ENCODE measurements around the gene FASTKD2. TPM values are rescaled to one million over a fixed set of nuclear protein-coding genes. Genes with fewer than 3 reads are reported as not detected.

FASTKD2 gene
- total RNA-seq, 1 donor from 2014 or later = 23.3 TPM

DNA sequence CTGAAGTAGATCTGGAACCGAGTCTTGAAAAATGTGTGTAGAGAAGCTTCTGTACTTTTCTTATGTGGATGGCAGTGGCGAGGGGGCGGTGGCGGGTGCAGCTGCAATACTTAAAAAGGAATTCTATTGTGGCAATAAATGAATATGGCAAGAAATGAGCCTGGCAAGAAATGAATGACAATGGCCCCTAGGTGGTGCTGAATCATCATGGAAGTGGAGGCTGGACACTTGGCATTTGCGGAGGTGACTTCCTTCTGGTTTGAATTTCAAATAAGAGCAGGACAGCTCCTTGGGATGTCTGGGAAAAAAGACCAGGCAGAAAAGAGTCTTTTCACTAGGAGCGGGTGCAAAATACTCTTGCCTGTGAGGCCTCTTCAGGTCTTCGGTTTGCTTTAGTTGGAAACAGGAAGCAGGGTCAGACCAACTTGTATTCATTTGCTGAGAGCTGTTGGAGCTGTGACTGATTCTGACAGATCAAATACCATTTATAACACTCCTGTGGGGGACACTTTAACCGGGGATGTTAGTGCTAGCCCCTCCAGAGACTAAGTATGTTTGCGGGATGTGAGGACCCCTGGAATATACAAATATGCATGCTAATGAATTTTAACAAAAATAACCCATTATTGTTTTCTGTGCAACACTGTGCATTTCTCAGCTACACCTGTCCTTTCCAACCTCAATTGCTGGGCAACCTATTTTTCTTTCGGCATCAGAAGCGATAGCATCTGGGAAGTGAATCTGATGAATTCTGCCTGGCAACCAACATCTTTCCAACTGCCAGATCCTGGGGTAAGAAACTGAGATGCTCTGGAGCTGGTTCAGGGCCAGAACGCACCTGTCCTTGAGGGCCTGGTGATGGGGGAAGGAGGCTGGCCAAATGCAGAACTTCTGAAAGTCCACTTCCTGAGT is 35.4 kb downstream of the FASTKD2 start:
- TF ChIP-seq, protein P1, sequence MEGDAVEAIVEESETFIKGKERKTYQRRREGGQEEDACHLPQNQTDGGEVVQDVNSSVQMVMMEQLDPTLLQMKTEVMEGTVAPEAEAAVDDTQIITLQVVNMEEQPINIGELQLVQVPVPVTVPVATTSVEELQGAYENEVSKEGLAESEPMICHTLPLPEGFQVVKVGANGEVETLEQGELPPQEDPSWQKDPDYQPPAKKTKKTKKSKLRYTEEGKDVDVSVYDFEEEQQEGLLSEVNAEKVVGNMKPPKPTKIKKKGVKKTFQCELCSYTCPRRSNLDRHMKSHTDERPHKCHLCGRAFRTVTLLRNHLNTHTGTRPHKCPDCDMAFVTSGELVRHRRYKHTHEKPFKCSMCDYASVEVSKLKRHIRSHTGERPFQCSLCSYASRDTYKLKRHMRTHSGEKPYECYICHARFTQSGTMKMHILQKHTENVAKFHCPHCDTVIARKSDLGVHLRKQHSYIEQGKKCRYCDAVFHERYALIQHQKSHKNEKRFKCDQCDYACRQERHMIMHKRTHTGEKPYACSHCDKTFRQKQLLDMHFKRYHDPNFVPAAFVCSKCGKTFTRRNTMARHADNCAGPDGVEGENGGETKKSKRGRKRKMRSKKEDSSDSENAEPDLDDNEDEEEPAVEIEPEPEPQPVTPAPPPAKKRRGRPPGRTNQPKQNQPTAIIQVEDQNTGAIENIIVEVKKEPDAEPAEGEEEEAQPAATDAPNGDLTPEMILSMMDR (IDR thresholded peaks at IDR 0.05) = peak; percentile 27 to 64 (median 62)
- TF ChIP-seq POLR2AphosphoS5 (IDR thresholded peaks at IDR 0.05; ENCODE audit: insufficient read depth in 1 of 2, low read depth in 1 of 2) = no peak
- Histone ChIP-seq H3K4me1 (peaks cover 4% of the 10 kb centered on the region), H3K4me3 (no peak overlapping the region), H3K27ac (no peak overlapping the region), H3K27me3 (no peaks in the 10 kb centered on the region), H3K9me3 (no peaks in the 10 kb centered on the region), H3K36me3 (no peaks in the 10 kb centered on the region)
- intact Hi-C loops (cut with DNase I) = loop anchor here (10.0 kb wide), 1 partner anchor 184 kb away; no protein-coding TSS in a partner anchor
- no peak for DNase-seq (ENCODE audit: extremely low spot score in 2 of 2)

DNA sequence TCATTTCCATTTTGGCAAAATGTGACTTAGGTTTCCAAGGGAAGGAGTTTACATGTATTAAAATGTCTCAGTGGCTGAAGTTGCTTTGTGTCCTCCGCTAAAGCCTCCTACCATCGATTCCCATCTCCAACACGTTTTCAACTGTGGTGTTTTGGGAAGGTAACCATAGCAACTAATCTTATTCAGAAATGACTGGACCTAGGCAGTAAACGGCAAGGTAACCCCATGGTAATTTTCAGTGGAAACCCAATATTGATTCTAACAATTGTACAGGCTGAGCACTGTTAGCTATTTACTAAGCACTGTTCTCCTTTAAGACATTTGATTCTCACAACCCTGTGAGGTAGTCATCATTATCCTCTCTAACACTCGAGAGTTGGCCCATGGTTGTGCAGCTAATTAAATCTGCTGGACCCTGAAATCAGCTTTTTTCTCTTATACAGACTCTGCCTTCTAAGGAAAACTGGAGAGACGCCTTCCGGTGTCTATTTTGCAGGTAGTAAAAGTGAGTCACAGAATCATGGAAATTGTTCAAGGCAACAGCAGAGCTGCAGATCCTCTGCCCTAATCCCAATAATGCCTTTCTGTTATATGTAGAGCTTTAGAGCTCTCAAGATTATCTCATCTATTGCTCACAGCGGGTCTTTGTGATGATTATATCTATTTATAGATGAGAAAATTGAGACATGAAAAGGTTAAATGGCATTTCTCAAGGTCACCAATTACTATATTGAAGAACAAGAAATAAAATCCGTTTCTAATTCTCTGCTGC is 36.2 kb downstream of the FASTKD2 start:
- DNase-seq (ENCODE audit: extremely low spot score in 2 of 2) = no peak
- H3K9me3 ChIP-seq = no peaks in the 10 kb centered on the region
- H3K4me3 ChIP-seq = no peak overlapping the region
- H3K4me1 ChIP-seq = peaks cover 4% of the 10 kb centered on the region
- intact Hi-C loops (cut with DNase I) = loop anchor here (10.0 kb wide), 1 partner anchor 183 kb away; no protein-coding TSS in a partner anchor
- no peaks in the 10 kb centered on the region for H3K27me3 ChIP-seq
- H3K27ac ChIP-seq = no peak overlapping the region
- H3K36me3 ChIP-seq = no peaks in the 10 kb centered on the region
- TF ChIP-seq, protein P1 (IDR thresholded peaks at IDR 0.05) = no peak
- TF ChIP-seq POLR2A (IDR thresholded peaks at IDR 0.05) = no peak
- TF ChIP-seq POLR2AphosphoS5 (IDR thresholded peaks at IDR 0.05; ENCODE audit: insufficient read depth in 1 of 2, low read depth in 1 of 2) = no peak

DNA sequence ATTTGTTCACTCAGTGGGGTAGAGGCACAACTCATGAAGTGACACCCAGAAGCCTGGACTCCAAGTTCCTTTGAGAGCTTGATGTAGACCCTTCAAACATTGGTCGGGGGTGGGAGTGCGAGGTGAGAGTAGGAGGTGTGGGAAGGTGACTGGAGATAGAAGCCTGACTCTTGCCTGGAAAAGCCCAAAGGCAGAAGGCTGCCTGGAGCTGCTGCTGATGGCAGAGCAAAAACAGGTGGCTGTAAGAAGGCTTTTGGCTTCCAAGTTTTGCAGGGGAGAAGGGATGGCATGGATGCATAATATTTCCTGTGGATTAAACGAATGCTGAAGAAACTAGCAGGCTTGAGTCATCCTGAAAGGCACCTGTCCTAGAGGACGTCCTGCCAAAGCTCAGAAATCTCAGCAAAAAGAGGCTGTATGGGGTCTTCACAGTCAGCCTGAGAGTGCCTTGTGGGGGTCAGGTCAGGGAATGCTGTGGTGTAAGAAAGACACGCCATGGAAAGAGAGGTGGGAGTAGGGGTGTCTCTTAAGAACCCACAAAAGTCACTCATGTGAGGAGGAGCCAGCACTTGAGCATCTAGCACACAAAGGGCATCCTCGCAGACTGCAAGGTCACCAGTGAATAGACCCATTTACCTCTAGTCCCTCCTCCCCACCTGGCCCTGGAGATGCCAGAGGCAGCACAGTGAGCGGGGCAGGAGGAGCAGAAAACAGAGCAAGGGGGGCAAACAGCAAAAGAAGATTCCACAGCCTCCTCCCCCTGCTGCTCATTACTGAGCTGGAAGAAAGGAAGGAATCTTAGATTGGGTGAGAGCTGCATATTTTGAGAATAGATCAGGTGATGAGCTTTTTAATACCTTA is 37.5 kb downstream of the FASTKD2 start:
- Histone ChIP-seq H3K9me3 (no peaks in the 10 kb centered on the region), H3K4me1 (peaks cover 4% of the 10 kb centered on the region), H3K4me3 (no peak overlapping the region), H3K27me3 (no peaks in the 10 kb centered on the region), H3K27ac (no peak overlapping the region), H3K36me3 (no peaks in the 10 kb centered on the region)
- no peak for TF ChIP-seq POLR2A (IDR thresholded peaks at IDR 0.05)
- TF ChIP-seq, protein P1 (IDR thresholded peaks at IDR 0.05) = no peak
- intact Hi-C loops (cut with DNase I) = loop anchor here (10.0 kb wide), 1 partner anchor 182 kb away; no protein-coding TSS in a partner anchor
- no peak for DNase-seq (ENCODE audit: extremely low spot score in 2 of 2)

DNA sequence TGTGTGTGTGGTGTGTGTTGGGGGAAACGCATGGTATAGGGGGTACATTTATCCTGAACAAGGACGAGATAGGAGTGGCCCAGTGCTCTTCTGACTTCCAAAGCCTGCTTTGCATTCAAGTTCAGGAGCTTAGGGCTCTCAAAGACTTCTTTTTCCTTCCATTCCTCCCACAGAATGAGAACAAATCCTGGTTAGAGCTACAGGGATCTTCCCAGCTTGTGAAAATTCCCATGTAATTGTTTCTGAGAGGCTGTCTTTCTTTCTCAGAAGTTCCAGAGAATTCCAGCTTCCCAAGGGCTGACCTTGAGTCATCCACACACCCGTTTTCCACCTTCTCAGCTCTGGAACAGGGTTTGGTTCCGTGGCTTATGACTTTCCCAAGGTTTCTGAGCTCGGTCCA is 38.9 kb downstream of the FASTKD2 start:
- H3K27ac ChIP-seq = no peak overlapping the region
- no peak for TF ChIP-seq POLR2A (IDR thresholded peaks at IDR 0.05)
- intact Hi-C loops (cut with DNase I) = loop anchor here (10.0 kb wide), 1 partner anchor 180 kb away; no protein-coding TSS in a partner anchor

More for the DNA sequence above, 38.9 kb downstream of the FASTKD2 start:
- Histone ChIP-seq H3K27me3 (no peaks in the 10 kb centered on the region), H3K4me3 (no peak overlapping the region), H3K4me1 (peaks cover 4% of the 10 kb centered on the region), H3K36me3 (no peaks in the 10 kb centered on the region), H3K9me3 (no peaks in the 10 kb centered on the region)
- no peak for DNase-seq (ENCODE audit: extremely low spot score in 2 of 2)
